ENCODE measurements around the gene HECW1.

- no peak for TF ChIP-seq EP300 (IDR thresholded peaks at IDR 0.05; ENCODE audit: borderline replicate concordance)
- no peak for TF ChIP-seq TEAD4 (IDR thresholded peaks at IDR 0.05)
- no peak for TF ChIP-seq RAD21 (IDR thresholded peaks at IDR 0.05; ENCODE audit: low read depth)
- TF ChIP-seq TAF1 (IDR thresholded peaks at IDR 0.05; ENCODE audit: low read depth): no peak
Observed at GRCh38 chr7:43502941-43503340, 390.5 kb downstream of the HECW1 start.
